ENCODE results near the gene NCOA7. TPM values are rescaled to one million over a fixed set of nuclear protein-coding genes. Genes with fewer than 3 reads are reported as not detected.

Gene NCOA7
- total and polyA plus RNA-seq, 2 of the 8 experiments (the other 6 are each of a cell fraction or from before 2014, with no cell fraction given): 2.6 to 10.7 TPM

GRCh38 chr6:125779924-125780539, 10.7 kb upstream of the NCOA7 start:
- ChIA-PET POLR2A (ENCODE audit: partially characterized antibody) (interaction anchor here (0.8 to 2.5 kb wide), 10 partner anchors 10 to 424 kb away, joined by 3 to 66 read pairs (median 3); partner anchors contain the start of gene NCOA7), CTCF (ENCODE audit: partially characterized antibody) (interaction anchor here (1.1 to 3.5 kb wide), 8 partner anchors 11 to 469 kb away, joined by 3 to 30 read pairs (median 8); partner anchors contain the start of gene NCOA7)
- Histone ChIP-seq H3K36me3 (ENCODE audit: control insufficient read depth in 2 of 4, insufficient read depth in 4 of 4, low read length in 3 of 4) (no peaks in the 10 kb centered on the region), H3K4me3 (ENCODE audit: extremely low read depth in 1 of 4, insufficient read depth in 2 of 4, low read depth in 3 of 4, low read length in 4 of 4) (peak overlapping the region; percentile 78 to 97 (median 87)), H4K91ac (replicated peaks; ENCODE audit: insufficient read length, low read length) (no peak overlapping the region), H3K4me1 (replicated peaks in 1 of 4; ENCODE audit: control insufficient read depth in 3 of 4, insufficient read depth in 4 of 4, low read length in 3 of 4) (no peaks in the 10 kb centered on the region; a peak in 1 of 7 replicates), H3K27ac (ENCODE audit: low read depth, low read length) (no peak overlapping the region), H4K8ac (ENCODE audit: extremely low read depth, insufficient read depth, low read length) (no peak overlapping the region), H3K79me2 (ENCODE audit: control insufficient read depth in 1 of 2, insufficient read depth in 2 of 2, low read length in 2 of 2) (no peaks in the 10 kb centered on the region), H3K9me3 (ENCODE audit: insufficient read depth in 2 of 2, low read depth in 1 of 2, low read length in 1 of 2) (peaks cover 0 to 2% of the 10 kb centered on the region in 2 experiments; a peak in 1 of 4 replicates), H3K56ac (replicated peaks; ENCODE audit: insufficient read length, low read depth, low read length) (no peak overlapping the region), H2BK5ac (ENCODE audit: low read depth, low read length) (no peak overlapping the region), H2BK12ac (ENCODE audit: low read depth, low read length) (no peak overlapping the region), H2BK15ac (ENCODE audit: low read length) (no peak overlapping the region), H2BK120ac (replicated peaks; ENCODE audit: low read depth, low read length) (no peak overlapping the region), H3K23me2 (ENCODE audit: low read depth, low read length) (peaks cover 7% of the 10 kb centered on the region), H2BK20ac (ENCODE audit: low read length) (no peak overlapping the region), H4K5ac (ENCODE audit: insufficient read length, low read depth, low read length) (no peak overlapping the region), H3K79me1 (ENCODE audit: low read depth, low read length) (no peaks in the 10 kb centered on the region), H2AFZ (ENCODE audit: low read length) (peak overlapping the region; percentile 94), H3K9ac (replicated peaks in 1 of 4; ENCODE audit: extremely low read depth in 1 of 4, low read depth in 3 of 4, low read length in 3 of 4) (peak overlapping the region in 3 of 4 experiments; percentile 60 to 77 (median 66); a peak in 4 of 7 replicates), H3K23ac (ENCODE audit: insufficient read length) (no peak overlapping the region), H3K14ac (ENCODE audit: insufficient read length) (no peak overlapping the region), H3K18ac (ENCODE audit: extremely low read depth, low read length) (no peak overlapping the region), H3K4me2 (ENCODE audit: insufficient read depth in 1 of 2, low read depth in 2 of 2, low read length in 2 of 2) (peak overlapping the region; percentile 75 to 78), H3K4ac (replicated peaks; ENCODE audit: insufficient read length, low read depth, low read length) (no peak overlapping the region), H2AK5ac (ENCODE audit: low read depth, low read length) (no peak overlapping the region), H4K20me1 (replicated peaks in 1 of 2; ENCODE audit: control insufficient read depth in 1 of 2, insufficient read depth in 2 of 2, low read length in 2 of 2) (no peaks in the 10 kb centered on the region), H3K27me3 (replicated peaks in 1 of 4; ENCODE audit: control insufficient read depth in 3 of 4, extremely low read depth in 1 of 4, insufficient read depth in 3 of 4, low read length in 3 of 4) (no peaks in the 10 kb centered on the region)
- 10% methylated on average over 17 of the region's 17 CpGs; no CpG with 5 or more reads in 1 of the 2 experiments for WGBS, 2 experiments (ENCODE audit: extremely low coverage in 1 of 2, insufficient coverage in 1 of 2, insufficient read length in 1 of 2, insufficient replicate concordance in 2 of 2, low coverage in 1 of 2, low lambda C conversion rate in 2 of 2, missing lambda C conversion rate in 1 of 2)
- DNase-seq (ENCODE audit: low read depth in 1 of 2, low spot score in 2 of 2) (peak in 1 of 2 experiments; percentile 94), FAIRE-seq (peak; percentile 93)
- TF ChIP-seq KDM1A (IDR thresholded peaks at IDR 0.05; ENCODE audit: borderline replicate concordance, low read length): no peak
- peak; percentile 57; the same call in 1 of the 2 replicates for TF ChIP-seq POU5F1 (IDR thresholded peaks at IDR 0.05; ENCODE audit: low read depth, low read length)
- TF ChIP-seq EP300 (IDR thresholded peaks at IDR 0.05; ENCODE audit: borderline replicate concordance in 1 of 2, low read depth in 2 of 2, low read length in 2 of 2): peak in 1 of 2 experiments; percentile 25; a peak in 1 of 3 replicates
- TF ChIP-seq POLR2A (IDR thresholded peaks at IDR 0.05; ENCODE audit: control extremely low read depth in 1 of 2, low read depth in 2 of 2, low read length in 2 of 2): no peak; a peak in 1 of 3 replicates
